ENCODE data around the gene SNX27. TPM values are rescaled to one million over a fixed set of nuclear protein-coding genes. Genes with fewer than 3 reads are reported as not detected.

SNX27 gene
- total and polyA plus RNA-seq, 5 donors = 13.7 to 36.5 (median 34.9) TPM

- no peak for ATAC-seq
- 79% methylated on average over 8 of the region's 8 CpGs for WGBS
- Histone ChIP-seq H3K9me3 (ENCODE audit: control insufficient read depth, low read length) (no peaks in the 10 kb centered on the region), H3K27me3 (ENCODE audit: control insufficient read depth, insufficient read depth) (no peaks in the 10 kb centered on the region), H3K27ac (ENCODE audit: low read length) (no peak overlapping the region), H3K4me3 (ENCODE audit: low read length) (no peak overlapping the region), H3K4me1 (ENCODE audit: control insufficient read depth, insufficient read depth, low read length) (no peaks in the 10 kb centered on the region)
- intact Hi-C loops (cut with DNase I) = no loop called here
- DNase-seq = no peak
Measured at GRCh38 chr1:151579436-151580225, 32.2 kb upstream of the SNX27 start.

- 71% methylated on average over 5 of the region's 5 CpGs for WGBS
- no peak for ATAC-seq
- Histone ChIP-seq H3K4me3 (ENCODE audit: low read length) (no peak overlapping the region), H3K27ac (ENCODE audit: low read length) (no peak overlapping the region), H3K4me1 (ENCODE audit: control insufficient read depth, insufficient read depth, low read length) (no peaks in the 10 kb centered on the region), H3K9me3 (ENCODE audit: control insufficient read depth, low read length) (no peaks in the 10 kb centered on the region), H3K27me3 (ENCODE audit: control insufficient read depth, insufficient read depth) (no peaks in the 10 kb centered on the region)
- intact Hi-C loops (cut with DNase I) = no loop called here
- DNase-seq = no peak
Measured at GRCh38 chr1:151581451-151581850, 30.4 kb upstream of the SNX27 start.

GRCh38 chr1:151581921-151582320 is 29.9 kb upstream of the SNX27 start:
- H3K4me3 ChIP-seq (ENCODE audit: low read length) = no peak overlapping the region
- ATAC-seq (no peak), DNase-seq (no peak)
- no peaks in the 10 kb centered on the region for H3K9me3 ChIP-seq (ENCODE audit: control insufficient read depth, low read length)
- no peak overlapping the region for H3K27ac ChIP-seq (ENCODE audit: low read length)
- no peaks in the 10 kb centered on the region for H3K27me3 ChIP-seq (ENCODE audit: control insufficient read depth, insufficient read depth)
- H3K4me1 ChIP-seq (ENCODE audit: control insufficient read depth, insufficient read depth, low read length) = no peaks in the 10 kb centered on the region
- intact Hi-C loops (cut with DNase I) = no loop called here
- WGBS = 69% methylated on average over 1 of the region's 1 CpG

- H3K4me3 ChIP-seq (ENCODE audit: low read length) = no peak overlapping the region
- no peak overlapping the region for H3K27ac ChIP-seq (ENCODE audit: low read length)
- intact Hi-C loops (cut with DNase I) = no loop called here
- no peak for ATAC-seq
- H3K27me3 ChIP-seq (ENCODE audit: control insufficient read depth, insufficient read depth) = no peaks in the 10 kb centered on the region
- no peak for DNase-seq
- H3K9me3 ChIP-seq (ENCODE audit: control insufficient read depth, low read length) = no peaks in the 10 kb centered on the region
- 54% methylated on average over 2 of the region's 2 CpGs for WGBS
- no peaks in the 10 kb centered on the region for H3K4me1 ChIP-seq (ENCODE audit: control insufficient read depth, insufficient read depth, low read length)
Measured at GRCh38 chr1:151583796-151584195, 28.1 kb upstream of the SNX27 start.

GRCh38 chr1:151584278-151584677 is 27.6 kb upstream of the SNX27 start:
- H3K4me1 ChIP-seq (ENCODE audit: control insufficient read depth, insufficient read depth, low read length) = no peaks in the 10 kb centered on the region
- WGBS = 67% methylated on average over 6 of the region's 6 CpGs
- no peak overlapping the region for H3K27ac ChIP-seq (ENCODE audit: low read length)
- H3K9me3 ChIP-seq (ENCODE audit: control insufficient read depth, low read length) = no peaks in the 10 kb centered on the region
- no peak overlapping the region for H3K4me3 ChIP-seq (ENCODE audit: low read length)
- DNase-seq (no peak), ATAC-seq (peak in 1 of 2 donors; percentile 45)
- no peaks in the 10 kb centered on the region for H3K27me3 ChIP-seq (ENCODE audit: control insufficient read depth, insufficient read depth)
- intact Hi-C loops (cut with DNase I) = no loop called here

GRCh38 chr1:151584780-151585179 is 27.1 kb upstream of the SNX27 start:
- no peaks in the 10 kb centered on the region for H3K4me1 ChIP-seq (ENCODE audit: control insufficient read depth, insufficient read depth, low read length)
- no peaks in the 10 kb centered on the region for H3K27me3 ChIP-seq (ENCODE audit: control insufficient read depth, insufficient read depth)
- H3K4me3 ChIP-seq (ENCODE audit: low read length) = no peak overlapping the region
- 61% methylated on average over 7 of the region's 7 CpGs for WGBS
- no peak overlapping the region for H3K27ac ChIP-seq (ENCODE audit: low read length)
- intact Hi-C loops (cut with DNase I) = no loop called here
- DNase-seq (no peak), ATAC-seq (no peak)
- H3K9me3 ChIP-seq (ENCODE audit: control insufficient read depth, low read length) = no peaks in the 10 kb centered on the region

- no peak for DNase-seq
- 0% methylated on average over 1 of the region's 1 CpG for WGBS
- Histone ChIP-seq H3K27me3 (ENCODE audit: control insufficient read depth, insufficient read depth) (no peaks in the 10 kb centered on the region), H3K4me1 (ENCODE audit: control insufficient read depth, insufficient read depth, low read length) (no peaks in the 10 kb centered on the region), H3K4me3 (ENCODE audit: low read length) (no peak overlapping the region), H3K9me3 (ENCODE audit: control insufficient read depth, low read length) (no peaks in the 10 kb centered on the region), H3K27ac (ENCODE audit: low read length) (no peak overlapping the region)
- ATAC-seq = no peak
- intact Hi-C loops (cut with DNase I) = no loop called here
Measured at GRCh38 chr1:151585622-151586021, 26.2 kb upstream of the SNX27 start.

GRCh38 chr1:151590961-151591360 is 20.9 kb upstream of the SNX27 start:
- Histone ChIP-seq H3K9me3 (ENCODE audit: control insufficient read depth, low read length) (no peaks in the 10 kb centered on the region), H3K27ac (ENCODE audit: low read length) (no peak overlapping the region), H3K4me3 (ENCODE audit: low read length) (no peak overlapping the region), H3K4me1 (ENCODE audit: control insufficient read depth, insufficient read depth, low read length) (no peaks in the 10 kb centered on the region), H3K27me3 (ENCODE audit: control insufficient read depth, insufficient read depth) (no peaks in the 10 kb centered on the region)
- ATAC-seq (no peak), DNase-seq (no peak)
- intact Hi-C loops (cut with DNase I) = loop anchor here (5.0 to 10.0 kb wide), 4 partner anchors 141 to 244 kb away; partner anchors contain the start of genes C2CD4D (in 2 of the 4) and RORC (in 2 of the 4)
- WGBS = 84% methylated on average over 3 of the region's 3 CpGs

GRCh38 chr1:151593730-151594129 is 18.1 kb upstream of the SNX27 start:
- Histone ChIP-seq H3K4me1 (ENCODE audit: control insufficient read depth, insufficient read depth, low read length) (no peaks in the 10 kb centered on the region), H3K4me3 (ENCODE audit: low read length) (no peak overlapping the region), H3K9me3 (ENCODE audit: control insufficient read depth, low read length) (no peaks in the 10 kb centered on the region), H3K27ac (ENCODE audit: low read length) (no peak overlapping the region), H3K27me3 (ENCODE audit: control insufficient read depth, insufficient read depth) (no peaks in the 10 kb centered on the region)
- ATAC-seq (no peak), DNase-seq (no peak)
- WGBS = 14% methylated on average over 9 of the region's 9 CpGs
- intact Hi-C loops (cut with DNase I) = loop anchor here (5.0 to 10.0 kb wide), 4 partner anchors 139 to 241 kb away; partner anchors contain the start of genes C2CD4D (in 2 of the 4) and RORC (in 2 of the 4)

GRCh38 chr1:151594143-151594625 is 17.7 kb upstream of the SNX27 start:
- intact Hi-C loops (cut with DNase I) = loop anchor here (5.0 to 10.0 kb wide), 4 partner anchors 138 to 241 kb away; partner anchors contain the start of genes C2CD4D (in 2 of the 4) and RORC (in 2 of the 4)
- H3K27me3 ChIP-seq (ENCODE audit: control insufficient read depth, insufficient read depth) = no peaks in the 10 kb centered on the region
- WGBS = 10% methylated on average over 12 of the region's 12 CpGs
- no peaks in the 10 kb centered on the region for H3K4me1 ChIP-seq (ENCODE audit: control insufficient read depth, insufficient read depth, low read length)
- no peak overlapping the region for H3K27ac ChIP-seq (ENCODE audit: low read length)
- H3K4me3 ChIP-seq (ENCODE audit: low read length) = no peak overlapping the region
- H3K9me3 ChIP-seq (ENCODE audit: control insufficient read depth, low read length) = no peaks in the 10 kb centered on the region
- DNase-seq (peak; percentile 68 to 91 (median 85)), ATAC-seq (peak; percentile 50 to 73)

- Histone ChIP-seq H3K4me3 (ENCODE audit: low read length) (no peak overlapping the region), H3K27me3 (ENCODE audit: control insufficient read depth, insufficient read depth) (no peaks in the 10 kb centered on the region), H3K4me1 (ENCODE audit: control insufficient read depth, insufficient read depth, low read length) (no peaks in the 10 kb centered on the region), H3K9me3 (ENCODE audit: control insufficient read depth, low read length) (no peaks in the 10 kb centered on the region), H3K27ac (ENCODE audit: low read length) (no peak overlapping the region)
- ATAC-seq (no peak), DNase-seq (no peak)
- intact Hi-C loops (cut with DNase I) = loop anchor here in 3 of 4 donors (10.0 kb wide), 2 partner anchors 138 to 238 kb away; partner anchors contain the start of genes C2CD4D (in 2 of the 3) and RORC (in 2 of the 3)
- 87% methylated on average over 5 of the region's 5 CpGs for WGBS
Measured at GRCh38 chr1:151596166-151596953, 15.5 kb upstream of the SNX27 start.
